DOHH2 (cell line): ENCODE measurements around the gene PDGFC.

Experiments used
- CTCF ChIP-seq: fragments of 200-600 bp; sonication (generic); IDR thresholded peaks from one replicate; pipeline ENCODE4 v1.5.1; 2014; ENCODE audit warnings: antibody characterized with exemption, mild to moderate bottlenecking, low read depth, low read length; ENCODE audit not compliant: poor library complexity, severe bottlenecking
- EZH2phosphoT487 ChIP-seq: fragments of 200-600 bp; sonication (generic); IDR thresholded peaks from 2 replicates; pipeline ENCODE4 v1.6.1; 2017; ENCODE audit warnings: borderline replicate concordance, mild to moderate bottlenecking, antibody characterized with exemption, low read length, moderate library complexity, mixed read lengths

DNA sequence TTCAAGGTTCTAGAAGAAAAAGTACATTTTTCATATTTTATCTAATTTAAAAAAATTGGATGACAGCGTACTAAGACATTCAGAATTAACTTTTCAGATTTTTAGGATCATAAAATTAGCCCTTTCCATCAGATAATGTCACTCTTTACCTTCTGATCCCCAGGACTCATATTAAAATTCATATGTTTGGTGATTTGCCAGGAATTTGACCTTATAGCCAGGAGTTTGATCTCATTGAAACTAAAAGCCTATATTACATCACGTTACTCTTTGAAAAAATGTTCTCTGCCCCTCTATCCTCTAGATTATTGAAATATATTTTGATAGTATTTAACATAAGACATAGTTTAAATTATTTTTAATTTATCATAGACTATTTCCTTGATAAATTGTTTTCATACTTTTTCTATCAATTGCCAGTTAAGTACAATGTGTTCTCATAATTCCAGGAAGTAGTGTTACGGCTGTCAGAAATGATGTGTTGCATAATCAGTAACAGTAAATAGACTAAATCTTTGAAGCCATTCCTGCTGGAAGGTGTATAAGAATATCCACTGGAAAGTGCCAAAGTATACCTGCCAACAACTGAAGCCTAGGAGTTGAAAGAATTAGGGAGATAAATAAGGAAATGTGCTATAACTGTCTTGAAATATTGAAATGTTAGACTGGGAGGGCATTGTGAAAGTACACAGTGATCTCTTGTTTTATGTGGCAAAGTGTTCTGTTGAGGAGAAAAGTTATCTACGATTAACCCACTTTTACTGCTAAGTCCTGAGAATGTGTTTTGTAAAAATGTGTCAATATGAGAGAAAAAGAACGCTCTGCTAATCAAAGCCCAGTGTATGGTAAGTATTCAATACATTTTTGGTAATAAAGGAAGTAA, 32.9 kb upstream of the PDGFC start:
- TF ChIP-seq CTCF: no peak
- no peak for TF ChIP-seq EZH2phosphoT487
